Activated effector memory CD4-positive, alpha-beta T cell treated with anti-CD3 and anti-CD28 coated beads, Interleukin-2, amount 50 U/mL, for 16 hours (primary cell): ENCODE data around the gene NTNG1.
"Not testable (repeated sequence)": the region's sequence is repeated elsewhere in the genome, so short reads cannot be mapped to it uniquely, and the experiment has no call there.

Experiments used
- DNase-seq: peaks from one replicate; pipeline ENCODE4 v3.0.0-alpha.2; 2020

NTNG1 gene

GRCh38 chr1:107145637-107146036 is 4.8 kb downstream of the NTNG1 start:
- DNase-seq: no peak

DNA sequence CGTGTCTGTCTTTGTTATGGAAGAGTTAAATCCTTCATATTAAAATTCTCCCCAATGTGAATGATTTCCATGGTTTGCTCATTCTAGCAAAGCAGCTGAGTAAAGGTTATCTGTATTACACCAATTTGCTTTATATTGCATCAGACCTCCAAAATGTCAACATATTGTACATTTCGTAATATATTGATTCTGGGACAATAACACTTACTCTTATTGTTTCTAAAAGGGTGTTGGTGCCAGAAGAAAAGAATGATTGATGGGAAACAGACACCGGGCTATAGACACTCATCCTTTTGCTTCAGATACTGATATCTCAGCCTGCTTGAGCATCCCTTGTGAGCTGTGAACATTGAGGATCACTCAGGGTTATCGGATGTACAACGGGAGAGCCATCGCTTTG is 7.0 kb downstream of the NTNG1 start:
- no peak for DNase-seq

GRCh38 chr1:107149946-107150345 is 9.1 kb downstream of the NTNG1 start:
- DNase-seq: no peak

GRCh38 chr1:107151295-107151694 is 10.5 kb downstream of the NTNG1 start:
- no peak for DNase-seq

DNA sequence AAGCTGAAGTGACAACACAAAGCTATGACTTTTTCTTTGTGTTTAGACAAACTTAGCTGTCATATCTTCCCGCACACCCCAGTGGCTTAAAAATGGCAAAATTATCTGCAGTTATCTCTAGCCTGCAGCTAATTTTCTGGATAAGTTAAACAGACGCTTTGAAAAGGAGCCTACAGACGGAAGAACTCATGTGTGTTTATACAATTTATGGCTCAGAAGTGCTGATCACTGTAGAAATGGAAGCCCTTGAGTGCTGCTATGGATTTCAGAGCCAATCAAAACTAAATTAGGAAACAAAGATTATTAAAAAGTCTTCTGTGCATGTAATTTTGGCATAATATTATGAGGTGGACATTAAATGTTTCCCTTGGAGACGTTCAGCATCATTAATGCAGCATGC is 11.6 kb downstream of the NTNG1 start:
- no peak for DNase-seq

DNA sequence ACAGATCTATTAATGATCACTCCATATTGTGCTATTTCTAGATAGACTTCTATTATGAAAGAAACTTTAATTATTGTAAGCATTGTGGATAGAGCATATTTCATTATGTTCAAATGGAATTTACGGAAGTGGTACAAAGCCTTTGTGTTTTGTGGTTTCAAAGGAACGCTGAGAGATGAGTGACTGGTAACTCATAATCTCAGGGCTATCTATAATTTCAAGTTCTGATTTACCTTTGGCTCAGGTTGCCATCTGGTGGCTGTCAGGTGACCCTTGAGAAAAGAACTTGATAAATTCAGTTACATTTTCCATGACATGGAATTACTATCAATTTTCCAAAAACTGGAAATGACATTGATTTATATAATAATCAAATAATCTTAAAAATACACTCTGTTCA is 12.2 kb downstream of the NTNG1 start:
- DNase-seq: no peak

- DNase-seq: no peak
Observed at GRCh38 chr1:107158496-107158895, 17.7 kb downstream of the NTNG1 start.

- no peak for DNase-seq
Observed at GRCh38 chr1:107158991-107159390, 18.2 kb downstream of the NTNG1 start.

DNA sequence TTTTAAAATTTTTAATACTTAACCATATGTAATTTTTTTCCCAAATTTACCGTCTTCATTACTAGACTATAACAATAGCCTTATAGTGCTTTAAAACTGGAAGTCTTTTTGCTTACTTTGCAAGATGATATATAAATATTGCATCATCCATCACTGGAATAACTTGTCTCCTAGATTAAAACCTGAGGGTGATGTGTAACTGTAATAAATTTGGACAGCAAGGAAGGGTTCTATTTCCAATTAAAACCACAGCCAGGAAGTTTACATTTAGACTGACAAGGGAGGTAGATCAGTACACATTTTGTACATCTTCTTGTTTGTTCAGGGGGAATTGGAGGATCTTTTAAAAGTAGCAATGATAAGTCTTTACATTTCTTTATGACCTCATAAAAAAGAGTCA is 21.9 kb downstream of the NTNG1 start:
- no peak for DNase-seq

DNA sequence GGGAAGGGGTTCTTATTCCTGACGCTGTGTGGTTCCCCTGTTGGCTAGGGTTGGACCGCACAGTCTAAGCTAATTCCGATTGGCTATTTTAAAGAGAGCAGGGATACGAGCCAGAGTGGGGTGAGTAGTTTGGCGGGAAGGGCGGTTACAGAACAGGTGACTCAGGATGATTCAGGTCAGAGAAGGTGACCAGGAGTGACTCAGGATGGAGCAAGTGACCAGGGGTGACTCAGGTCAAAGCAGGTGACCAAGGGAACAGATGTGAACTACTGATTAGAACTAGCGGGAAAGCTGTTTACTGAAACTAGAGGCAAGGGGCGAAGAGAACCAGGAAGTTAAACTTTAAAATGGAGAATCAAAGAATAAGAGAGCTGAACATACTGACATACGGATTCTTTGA is 24.1 kb downstream of the NTNG1 start:
- DNase-seq: not testable (repeated sequence)

DNA sequence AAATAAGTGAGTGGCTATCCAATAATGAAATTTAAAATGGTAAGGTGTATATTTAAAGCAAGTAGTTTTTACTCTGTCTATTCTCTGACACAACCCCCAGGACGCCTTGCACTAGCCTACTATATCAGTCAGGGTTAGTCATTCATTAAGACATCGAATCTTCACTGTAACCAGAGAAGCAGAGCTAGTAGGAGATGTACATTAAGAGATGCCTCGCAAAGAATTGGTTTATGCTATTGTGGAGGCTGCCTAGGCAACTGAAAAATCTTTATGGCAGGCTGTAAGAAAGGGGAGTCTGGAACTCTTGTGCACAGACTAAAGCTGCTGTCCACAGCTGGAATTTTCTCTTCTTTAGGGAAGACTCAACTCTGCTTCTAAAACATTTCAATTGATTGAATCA is 28.8 kb downstream of the NTNG1 start:
- no peak for DNase-seq

GRCh38 chr1:107171333-107171732 is 30.5 kb downstream of the NTNG1 start:
- no peak for DNase-seq

DNA sequence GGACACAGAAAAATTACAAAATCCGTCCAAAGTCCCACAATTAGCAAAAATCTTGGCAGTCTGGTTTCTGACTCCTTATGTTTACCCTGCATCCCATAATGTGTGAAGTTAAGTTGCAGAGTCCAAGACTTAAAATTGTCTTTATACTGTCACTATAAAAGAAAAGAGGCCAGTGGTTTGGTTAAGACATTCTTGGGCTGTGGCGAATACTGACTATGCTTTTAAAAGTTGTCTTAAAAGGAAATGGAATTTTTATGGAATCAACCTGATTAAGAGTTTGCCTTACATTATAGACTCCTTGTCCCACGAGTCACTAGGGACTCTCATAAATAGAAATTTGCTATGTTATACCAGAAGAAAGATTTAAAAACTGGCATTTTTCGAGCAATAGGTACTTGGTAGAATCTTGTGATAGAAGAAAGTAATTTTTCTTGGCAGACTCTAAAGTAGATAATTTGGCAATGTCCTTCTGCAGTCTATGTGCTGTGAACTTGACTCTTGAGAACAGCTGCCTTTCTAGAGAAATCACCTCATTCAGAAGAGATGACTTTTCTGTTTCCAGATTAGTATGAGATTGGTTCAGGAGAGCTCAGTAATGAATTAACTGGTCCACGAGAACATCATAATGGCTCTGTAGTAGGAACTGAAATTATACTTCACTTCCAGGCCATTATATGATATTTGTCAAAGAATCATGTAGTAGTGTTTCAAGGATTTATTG is 31.8 kb downstream of the NTNG1 start:
- DNase-seq: no peak

DNA sequence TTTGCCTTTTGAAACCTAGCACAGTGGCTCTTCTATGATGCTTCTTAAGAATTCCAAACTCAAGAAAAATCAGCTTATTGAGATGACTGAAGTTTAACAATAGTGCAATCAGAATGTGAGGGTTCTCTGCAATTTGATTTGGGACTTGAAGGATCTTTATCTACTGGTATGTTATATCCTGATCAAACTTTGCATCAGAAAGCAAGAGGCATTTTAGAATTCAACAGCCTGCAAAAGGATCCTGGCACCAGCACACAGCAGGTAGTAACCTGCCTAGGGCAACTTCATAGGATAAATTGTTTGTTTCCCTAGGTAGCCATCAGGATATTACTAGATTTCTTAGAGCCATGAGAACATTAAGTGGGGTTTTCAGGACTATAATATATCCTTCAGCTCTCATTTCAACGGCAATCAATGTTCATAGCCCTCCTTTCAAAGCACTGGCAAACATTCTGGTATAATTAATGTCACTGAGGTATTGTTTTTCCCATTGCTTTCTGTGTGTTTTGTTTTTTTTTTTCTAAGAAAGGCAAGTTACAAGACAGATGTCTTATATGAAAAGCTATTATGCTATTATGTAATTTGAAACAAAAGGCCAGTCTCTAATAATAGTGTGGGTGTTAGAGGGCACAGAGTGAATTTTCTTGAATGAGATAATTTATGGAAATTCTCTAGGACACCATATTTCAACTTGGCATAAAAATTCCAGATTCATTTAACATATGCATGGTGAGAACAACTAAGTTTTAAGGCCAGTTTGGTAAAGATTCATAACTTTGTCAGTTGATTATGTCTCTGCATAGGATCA is 34.5 kb downstream of the NTNG1 start:
- DNase-seq: no peak

DNA sequence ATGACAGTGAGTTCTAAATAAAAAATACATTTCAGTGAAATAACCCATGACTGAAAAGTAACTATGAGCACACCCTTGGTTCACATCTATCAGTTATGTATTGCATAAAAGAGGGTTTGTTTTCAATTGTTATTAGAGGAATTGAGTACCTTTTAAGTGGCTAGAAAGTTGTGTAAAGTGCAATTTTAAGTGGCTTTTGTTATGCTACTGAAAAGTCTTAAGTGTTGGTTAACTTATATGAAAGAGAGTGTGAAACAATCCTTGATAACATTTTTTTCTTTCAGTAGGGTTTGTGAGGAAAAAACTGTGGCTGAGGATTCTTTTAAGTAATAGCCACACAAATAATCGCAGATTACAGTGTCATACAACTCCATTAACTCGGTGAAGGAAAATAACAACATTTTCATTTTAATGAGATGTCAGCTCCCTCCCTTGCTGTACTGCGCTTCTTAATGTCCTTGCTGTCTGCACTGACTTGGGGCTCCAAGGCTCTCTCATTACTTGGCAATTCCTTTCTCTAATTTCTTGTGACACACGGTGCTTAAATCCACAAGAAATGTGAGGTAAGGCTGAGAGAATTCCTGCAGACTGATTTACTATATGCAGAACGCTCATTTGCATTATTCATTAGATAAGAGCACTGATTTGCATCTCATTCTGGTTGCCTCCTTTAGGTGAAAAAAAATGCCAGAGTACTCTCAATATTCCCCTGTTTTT is 40.6 kb downstream of the NTNG1 start:
- DNase-seq: no peak

DNA sequence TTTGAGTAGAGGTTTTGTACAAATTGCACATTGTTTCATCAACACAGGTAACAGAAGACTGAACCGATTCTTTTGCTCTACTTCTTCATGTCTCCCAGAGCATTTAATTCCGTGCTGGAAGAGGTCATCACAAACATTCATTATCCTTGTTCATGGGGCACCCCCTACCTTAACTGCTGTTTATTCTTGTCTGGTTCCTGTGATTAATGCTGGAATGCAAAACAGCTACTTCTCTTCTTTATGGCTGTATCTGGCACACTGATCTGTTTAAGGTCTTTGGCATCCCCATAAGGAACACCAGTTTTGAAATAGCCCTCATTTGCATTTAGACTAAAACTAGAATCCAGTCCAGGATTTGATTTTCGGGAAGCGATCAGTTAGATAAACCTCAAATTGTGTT is 42.2 kb downstream of the NTNG1 start:
- DNase-seq: no peak

DNA sequence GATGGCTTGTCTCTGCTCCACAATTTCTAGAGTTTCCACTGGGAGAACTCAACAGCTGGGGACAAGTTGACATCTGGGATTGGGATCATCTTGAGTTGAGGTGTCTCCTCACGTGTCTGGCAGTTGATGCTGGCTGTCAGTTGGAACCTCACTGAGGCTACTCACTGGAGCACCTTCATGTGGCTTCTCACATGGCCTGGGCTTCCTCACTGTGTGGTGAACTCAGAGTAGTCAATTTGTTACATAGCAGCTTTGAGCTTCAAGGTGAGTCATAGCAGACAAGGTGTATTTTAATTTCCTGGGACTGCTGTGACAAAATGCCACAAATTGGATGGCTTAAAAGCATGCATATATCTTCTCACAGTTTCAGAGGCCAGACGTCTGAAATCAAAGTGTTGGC is 44.0 kb downstream of the NTNG1 start:
- DNase-seq: no peak

GRCh38 chr1:107187399-107187798 is 46.6 kb downstream of the NTNG1 start:
- DNase-seq: no peak

- no peak for DNase-seq
Observed at GRCh38 chr1:107188160-107188559, 47.3 kb downstream of the NTNG1 start.

DNA sequence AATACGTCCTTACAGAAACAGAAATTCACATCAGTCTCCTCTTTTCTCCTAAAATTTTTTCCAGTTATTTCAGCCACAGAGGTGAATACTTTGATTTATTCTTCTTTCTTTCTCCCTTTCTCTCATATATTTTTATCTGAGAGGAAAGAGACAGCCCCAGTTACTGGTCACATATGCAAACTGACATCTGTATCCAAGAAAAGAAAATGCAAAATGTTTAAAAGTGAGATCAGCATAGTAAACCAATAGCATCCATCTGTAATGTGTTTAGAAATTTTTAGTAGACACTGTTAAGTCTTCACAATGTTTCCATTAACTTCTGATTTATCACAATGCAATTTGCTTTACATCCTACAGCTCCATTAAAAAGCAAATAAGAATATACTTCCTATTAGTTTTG is 53.5 kb downstream of the NTNG1 start:
- DNase-seq: no peak

GRCh38 chr1:107195476-107195875 is 54.6 kb downstream of the NTNG1 start:
- DNase-seq: no peak

DNA sequence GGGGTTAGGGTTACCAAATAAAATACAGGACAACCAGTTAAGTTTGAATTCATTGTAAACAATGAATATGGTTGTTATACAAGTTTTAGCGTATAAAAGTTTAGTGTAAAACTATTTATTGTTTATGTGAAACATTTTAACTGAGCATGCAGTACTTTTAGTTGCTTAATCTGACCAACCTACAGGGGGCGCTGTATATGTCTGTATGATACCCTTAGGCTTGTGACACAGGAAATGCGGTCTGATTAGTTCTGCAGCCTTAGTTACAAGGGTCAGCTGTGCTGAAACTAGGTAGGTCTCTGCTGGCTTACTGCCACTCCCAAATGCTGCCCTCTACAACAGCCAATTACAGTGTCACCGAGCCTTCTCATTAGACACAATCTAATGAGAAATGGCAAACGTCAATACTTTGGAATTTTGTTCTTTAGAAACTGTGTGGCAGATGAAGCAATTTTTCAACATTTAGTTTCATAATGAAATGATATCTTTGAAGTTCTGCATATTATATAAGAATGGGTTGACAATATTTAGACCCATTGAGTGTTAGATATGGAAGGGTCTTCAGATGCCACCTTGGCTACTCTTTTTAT is 56.2 kb downstream of the NTNG1 start:
- DNase-seq: no peak

GRCh38 chr1:107198561-107198960 is 57.7 kb downstream of the NTNG1 start:
- no peak for DNase-seq

DNA sequence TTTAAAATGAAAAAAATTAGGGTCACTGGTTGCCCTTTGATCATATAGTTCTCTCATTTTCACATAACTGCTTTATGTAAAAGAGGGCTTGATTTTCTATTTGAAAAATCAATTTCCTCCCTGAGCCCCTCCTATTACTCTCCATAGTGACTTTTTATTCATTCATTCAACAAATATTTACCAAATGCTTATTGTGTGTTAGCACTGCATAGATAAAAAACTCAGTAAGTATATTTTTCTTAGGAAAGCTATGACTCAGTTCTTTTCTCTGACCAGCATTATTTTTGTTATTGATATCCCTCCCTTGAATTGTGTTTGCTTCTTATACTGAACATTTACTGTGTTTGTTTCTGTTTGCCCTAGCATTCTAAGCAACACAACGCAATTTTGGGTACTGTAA is 59.8 kb downstream of the NTNG1 start:
- DNase-seq: no peak
